Measurements from ENCODE around the gene P2RY14.
"Not testable (repeated sequence)": the region's sequence is repeated elsewhere in the genome, so short reads cannot be mapped to it uniquely, and the experiment has no call there.

The P2RY14 gene

GRCh38 chr3:151265866-151266265 is 12.5 kb downstream of the P2RY14 start:
- DNase-seq (ENCODE audit: low read depth): no peak
- H3K4me3 ChIP-seq (ENCODE audit: low read depth, low read length): no peak overlapping the region
- TF ChIP-seq, protein P1, sequence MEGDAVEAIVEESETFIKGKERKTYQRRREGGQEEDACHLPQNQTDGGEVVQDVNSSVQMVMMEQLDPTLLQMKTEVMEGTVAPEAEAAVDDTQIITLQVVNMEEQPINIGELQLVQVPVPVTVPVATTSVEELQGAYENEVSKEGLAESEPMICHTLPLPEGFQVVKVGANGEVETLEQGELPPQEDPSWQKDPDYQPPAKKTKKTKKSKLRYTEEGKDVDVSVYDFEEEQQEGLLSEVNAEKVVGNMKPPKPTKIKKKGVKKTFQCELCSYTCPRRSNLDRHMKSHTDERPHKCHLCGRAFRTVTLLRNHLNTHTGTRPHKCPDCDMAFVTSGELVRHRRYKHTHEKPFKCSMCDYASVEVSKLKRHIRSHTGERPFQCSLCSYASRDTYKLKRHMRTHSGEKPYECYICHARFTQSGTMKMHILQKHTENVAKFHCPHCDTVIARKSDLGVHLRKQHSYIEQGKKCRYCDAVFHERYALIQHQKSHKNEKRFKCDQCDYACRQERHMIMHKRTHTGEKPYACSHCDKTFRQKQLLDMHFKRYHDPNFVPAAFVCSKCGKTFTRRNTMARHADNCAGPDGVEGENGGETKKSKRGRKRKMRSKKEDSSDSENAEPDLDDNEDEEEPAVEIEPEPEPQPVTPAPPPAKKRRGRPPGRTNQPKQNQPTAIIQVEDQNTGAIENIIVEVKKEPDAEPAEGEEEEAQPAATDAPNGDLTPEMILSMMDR (IDR thresholded peaks at IDR 0.05; ENCODE audit: control insufficient read depth, extremely low read depth, insufficient read depth): no peak

DNA sequence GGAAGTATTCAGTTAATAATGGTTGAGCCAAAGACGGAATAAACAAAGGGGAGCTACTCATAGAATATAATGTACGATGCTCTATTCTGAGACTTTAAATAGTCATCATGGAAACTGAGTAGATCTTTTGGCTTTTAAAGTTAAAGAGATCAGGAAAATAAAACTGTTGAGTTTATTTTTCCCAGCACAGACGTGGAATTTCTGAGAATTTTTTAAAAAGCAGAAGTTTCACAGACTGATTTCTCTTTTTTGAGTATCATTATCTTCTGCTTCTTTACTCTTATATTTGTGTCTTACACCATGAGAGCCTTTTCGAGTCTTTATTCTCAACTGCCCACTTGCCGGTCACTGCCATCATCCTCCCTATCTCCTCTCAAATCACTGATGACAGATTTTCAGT is 13.2 kb downstream of the P2RY14 start:
- TF ChIP-seq, protein P1 (IDR thresholded peaks at IDR 0.05; ENCODE audit: control insufficient read depth, extremely low read depth, insufficient read depth): no peak
- DNase-seq (ENCODE audit: low read depth): no peak
- no peak overlapping the region for H3K4me3 ChIP-seq (ENCODE audit: low read depth, low read length)

GRCh38 chr3:151264605-151265004 is 13.7 kb downstream of the P2RY14 start:
- no peak for DNase-seq (ENCODE audit: low read depth)
- no peak overlapping the region for H3K4me3 ChIP-seq (ENCODE audit: low read depth, low read length)
- TF ChIP-seq, protein P1 (IDR thresholded peaks at IDR 0.05; ENCODE audit: control insufficient read depth, extremely low read depth, insufficient read depth): no peak

DNA sequence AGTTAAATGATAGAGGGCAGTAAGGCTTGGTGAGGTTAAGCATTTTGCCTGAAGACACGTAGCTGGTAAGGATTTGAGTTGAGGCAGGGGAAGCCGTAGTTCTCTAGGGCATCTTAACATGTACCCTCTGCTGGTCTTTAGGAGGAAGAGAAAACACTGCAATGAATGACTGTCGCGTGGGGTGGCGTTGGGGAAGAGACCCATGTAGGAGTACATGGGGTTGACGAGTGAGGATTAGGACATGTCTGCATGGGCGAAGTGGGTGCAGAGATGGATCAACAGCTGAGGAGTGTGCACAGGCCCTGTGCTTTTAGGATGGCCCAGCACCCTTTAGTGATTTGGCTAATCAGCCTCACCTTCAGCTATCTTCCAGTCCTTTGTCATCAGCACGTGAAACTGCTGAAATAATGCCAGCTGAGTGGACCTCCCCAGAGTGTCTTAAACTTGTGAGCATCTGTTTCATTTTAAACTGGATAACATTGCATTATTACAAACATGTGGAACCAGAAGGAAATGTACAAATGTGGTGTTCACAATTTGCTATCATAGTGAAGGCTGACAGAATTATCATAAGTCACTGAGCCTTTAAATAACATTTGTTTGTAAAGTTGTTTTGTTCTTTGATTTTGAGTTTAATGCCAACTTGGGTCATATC is 15.3 kb downstream of the P2RY14 start:
- no peak overlapping the region for H3K4me3 ChIP-seq (ENCODE audit: low read depth, low read length)
- DNase-seq (ENCODE audit: low read depth): no peak
- TF ChIP-seq, protein P1 (IDR thresholded peaks at IDR 0.05; ENCODE audit: control insufficient read depth, extremely low read depth, insufficient read depth): no peak

- DNase-seq (ENCODE audit: low read depth): no peak
- TF ChIP-seq, protein P1 (IDR thresholded peaks at IDR 0.05; ENCODE audit: control insufficient read depth, extremely low read depth, insufficient read depth): no peak
Measured at GRCh38 chr3:151259664-151260063, 18.7 kb downstream of the P2RY14 start.

GRCh38 chr3:151256749-151257148 is 21.6 kb downstream of the P2RY14 start:
- TF ChIP-seq, protein P1 (IDR thresholded peaks at IDR 0.05; ENCODE audit: control insufficient read depth, extremely low read depth, insufficient read depth): no peak
- H3K4me3 ChIP-seq (ENCODE audit: low read depth, low read length): no peak overlapping the region
- no peak for DNase-seq (ENCODE audit: low read depth)

More at GRCh38 chr3:151259664-151260063, 18.7 kb downstream of the P2RY14 start:
- no peak overlapping the region for H3K4me3 ChIP-seq (ENCODE audit: low read depth, low read length)

DNA sequence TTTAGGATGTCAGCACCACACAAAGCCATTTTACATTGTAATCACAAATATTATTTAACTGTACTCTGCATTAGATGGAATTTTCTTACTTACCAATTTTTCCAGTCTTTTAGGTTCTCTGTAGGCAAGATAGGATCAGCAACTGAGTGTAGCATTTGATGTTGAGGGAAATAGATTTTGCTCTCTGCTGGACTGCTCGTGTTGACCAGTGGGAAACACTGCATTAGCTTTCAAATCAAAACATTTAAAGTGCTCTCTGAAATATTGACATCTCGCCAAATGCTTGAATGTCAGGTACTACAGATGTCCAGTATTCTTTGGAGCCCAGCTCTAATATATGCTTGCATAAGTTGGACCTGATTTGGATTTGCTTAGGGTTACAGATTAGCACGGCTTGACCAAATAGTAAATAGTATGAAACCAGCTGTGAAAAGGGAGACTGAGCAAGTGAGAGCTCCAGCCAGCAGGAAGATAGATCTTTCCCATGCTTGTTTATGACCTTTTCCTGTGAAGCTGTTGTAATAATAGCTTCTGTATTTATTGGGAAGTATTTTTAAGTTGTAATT is 29.5 kb downstream of the P2RY14 start:
- H3K4me3 ChIP-seq (ENCODE audit: low read depth, low read length): no peak overlapping the region
- TF ChIP-seq, protein P1 (IDR thresholded peaks at IDR 0.05; ENCODE audit: control insufficient read depth, extremely low read depth, insufficient read depth): no peak
- no peak for DNase-seq (ENCODE audit: low read depth)

GRCh38 chr3:151242006-151242405 is 36.3 kb downstream of the P2RY14 start:
- DNase-seq (ENCODE audit: low read depth); H3K4me3 ChIP-seq (ENCODE audit: low read depth, low read length): not testable (repeated sequence)
